SK-N-SH (cell line): ENCODE results near the gene NPAS1. TPM values are rescaled to one million over a fixed set of nuclear protein-coding genes. Genes with fewer than 3 reads are reported as not detected.

Experiments used
- CTCF ChIA-PET: fragments of 300-600, 350-600 bp; formaldehyde crosslinking; extraction: SDS; loops from one replicate; lab custom pipeline; 2021; lab: Yijun Ruan, JAX
- POLR2A ChIA-PET: fragments of 350-600 bp; sonication (Branson Sonifier 250); formaldehyde crosslinking; extraction: SDS; loops from one replicate; lab custom pipeline; 2020; ENCODE audit warnings: antibody characterized with exemption, inconsistent platforms; lab: Yijun Ruan, JAX
- DNase-seq: peaks from one replicate; pipeline ENCODE4 v3.0.0; 2012
- H2AFZ ChIP-seq: fragments of 200-600 bp; sonication (generic); 2 replicates; pipeline ENCODE4 v1.8.1; 2016; ENCODE audit warnings: antibody characterized with exemption, mild to moderate bottlenecking, low read depth
- H3F3A ChIP-seq: fragments of 200-600 bp; sonication (generic); replicated peaks from 2 replicates; pipeline ENCODE3; 2016; ENCODE audit warnings: antibody characterized with exemption, mild to moderate bottlenecking; ENCODE audit not compliant: insufficient read depth
- H3K27ac ChIP-seq, 2 experiments: fragments of 200-500 bp in 1 of 2; fragments of 200-600 bp in 1 of 2; sonication (Bioruptor generic) in 1 of 2; sonication (generic), shearing (Covaris generic) in 1 of 2; 2 replicates each; pipeline versions ENCODE4 v1.5.1 to v1.6.1; 2014 to 2016; ENCODE audit warnings: low read depth in 2 of 2, inconsistent platforms in 1 of 2, low read length in 1 of 2, mild to moderate bottlenecking in 1 of 2, mixed read lengths in 1 of 2
- H3K27me3 ChIP-seq: fragments of 200-600 bp; sonication (generic), shearing (Covaris generic); 2 replicates; pipeline ENCODE4 v1.6.1; 2016; ENCODE audit warnings: mixed run types; ENCODE audit not compliant: insufficient read depth
- H3K36me3 ChIP-seq, 2 experiments: fragments of 200-500 bp in 1 of 2; fragments of 200-600 bp in 1 of 2; sonication (Bioruptor generic) in 1 of 2; sonication (generic) in 1 of 2; replicated peaks in 1 of 2; 2 replicates each; pipeline versions ENCODE3 to v1.5.1; 2014 to 2016; ENCODE audit warnings: low read length in 1 of 2, mild to moderate bottlenecking in 1 of 2; ENCODE audit not compliant: insufficient read depth in 2 of 2, control insufficient read depth in 1 of 2
- H3K4me1 ChIP-seq, 2 experiments: fragments of 200-500 bp in 1 of 2; fragments of 200-600 bp in 1 of 2; sonication (Bioruptor generic) in 1 of 2; sonication (generic), shearing (Covaris generic) in 1 of 2; 2 replicates each; pipeline versions ENCODE4 v1.5.1 to v1.6.1; 2014 to 2016; ENCODE audit warnings: low read depth in 1 of 2, low read length in 1 of 2, mixed run types in 1 of 2; ENCODE audit not compliant: insufficient read depth in 2 of 2, control insufficient read depth in 1 of 2
- H3K4me2 ChIP-seq: fragments of 200-600 bp; sonication (generic), shearing (Covaris generic); 2 replicates; pipeline ENCODE4 v1.6.1; 2017; ENCODE audit warnings: mixed run types
- H3K4me3 ChIP-seq, 2 experiments: fragments of 200-500 bp in 1 of 2; fragments of 200-600 bp in 1 of 2; sonication (Bioruptor generic) in 1 of 2; sonication (generic), shearing (Covaris generic) in 1 of 2; 2 replicates each; pipeline versions ENCODE4 v1.5.1 to v1.8.1; 2014 to 2016; ENCODE audit warnings: low read depth in 2 of 2, inconsistent platforms in 1 of 2, low read length in 1 of 2, mild to moderate bottlenecking in 1 of 2, mixed read lengths in 1 of 2, moderate library complexity in 1 of 2
- H3K79me2 ChIP-seq: fragments of 200-600 bp; sonication (generic); 2 replicates; pipeline ENCODE4 v1.8.1; 2017; ENCODE audit warnings: mild to moderate bottlenecking; ENCODE audit not compliant: insufficient read depth
- H3K9ac ChIP-seq: fragments of 200-600 bp; sonication (generic); 2 replicates; pipeline ENCODE4 v1.6.1; 2017; ENCODE audit warnings: mixed run types
- H3K9me2 ChIP-seq: fragments of 200-600 bp; sonication (generic); 2 replicates; pipeline ENCODE4 v1.6.1; 2017; ENCODE audit warnings: mixed run types
- H3K9me3 ChIP-seq: fragments of 200-600 bp; sonication (generic); 2 replicates; pipeline ENCODE4 v1.6.1; 2017; ENCODE audit warnings: mixed run types, mild to moderate bottlenecking, moderate library complexity
- H4K20me1 ChIP-seq: fragments of 200-600 bp; sonication (generic); 2 replicates; pipeline ENCODE4 v1.6.1; 2017; ENCODE audit warnings: mild to moderate bottlenecking, mixed run types; ENCODE audit not compliant: insufficient read depth
- CHD2 ChIP-seq: fragments of 150-350 bp; IDR thresholded peaks from 2 replicates; pipeline ENCODE4 v1.6.1; 2018; ENCODE audit warnings: low read length; ENCODE audit not compliant: partially characterized antibody
- CTCF ChIP-seq: fragments of 200-600 bp; sonication (generic); IDR thresholded peaks from 2 replicates; pipeline ENCODE4 v1.6.1; 2017; ENCODE audit warnings: antibody characterized with exemption, mild to moderate bottlenecking, moderate library complexity
- EP300 ChIP-seq, 2 experiments: IDR thresholded peaks; 2 replicates each; pipeline versions ENCODE4 v1.4.0 to v1.6.1; 2012; ENCODE audit warnings: borderline replicate concordance in 1 of 2, low read depth in 1 of 2, low read length in 1 of 2
- EZH2phosphoT487 ChIP-seq: fragments of 200-600 bp; sonication (generic); IDR thresholded peaks from 2 replicates; pipeline ENCODE4 v1.6.1; 2017; ENCODE audit warnings: low read depth, mixed run types, mild to moderate bottlenecking, antibody characterized with exemption, moderate library complexity, borderline replicate concordance
- FOXM1 ChIP-seq: IDR thresholded peaks from 2 replicates; pipeline ENCODE4 v1.4.0; 2012; ENCODE audit warnings: low read depth, mild to moderate bottlenecking
- JUND ChIP-seq: IDR thresholded peaks from 2 replicates; pipeline ENCODE4 v1.4.0; 2012
- MAX ChIP-seq: IDR thresholded peaks from 2 replicates; pipeline ENCODE4 v1.4.0; 2012; ENCODE audit warnings: low read depth
- MEF2A ChIP-seq: IDR thresholded peaks from 2 replicates; pipeline ENCODE4 v1.4.0; 2012; ENCODE audit warnings: low read depth, borderline replicate concordance
- RCOR1 ChIP-seq: fragments of 150-350 bp; IDR thresholded peaks from 2 replicates; pipeline ENCODE4 v1.6.1; 2017; ENCODE audit warnings: antibody characterized with exemption, low read length
- RXRA ChIP-seq: IDR thresholded peaks from 2 replicates; pipeline ENCODE4 v1.4.0; 2012; ENCODE audit warnings: low read depth, mild to moderate bottlenecking, borderline replicate concordance
- TAF1 ChIP-seq: IDR thresholded peaks from 2 replicates; pipeline ENCODE4 v1.6.1; 2012; ENCODE audit warnings: low read depth, mild to moderate bottlenecking, low read length, moderate library complexity, borderline replicate concordance
- TCF12 ChIP-seq: IDR thresholded peaks from 2 replicates; pipeline ENCODE4 v1.4.0; 2012
- USF2 ChIP-seq: fragments of 150-350 bp; IDR thresholded peaks from 2 replicates; pipeline ENCODE4 v1.6.1; 2017; ENCODE audit warnings: antibody characterized with exemption, low read length, low read depth, borderline replicate concordance
- YY1 ChIP-seq: IDR thresholded peaks from 2 replicates; pipeline ENCODE4 v1.4.0; 2012; ENCODE audit warnings: low read depth, mild to moderate bottlenecking
- ZBTB33 ChIP-seq: IDR thresholded peaks from 2 replicates; pipeline ENCODE4 v1.4.0; 2012; ENCODE audit warnings: low read depth, borderline replicate concordance
- WGBS: methylation state at CpG from one replicate; pipeline ENCODE4 v1.1.6; 2017; ENCODE audit warnings: low lambda C conversion rate; 5-methylcytosine and 5-hydroxymethylcytosine counted together
- polyA plus RNA-seq, 3 experiments: library from polyadenylated mRNA; depleted of rRNA; stranded (reverse); fragments of >200 nt; gene quantifications; 2 replicates each; pipeline ENCODE4 v1.2.3, GENCODE V29; 2012

Gene NPAS1
- polyA plus RNA-seq, 1 of the 3 experiments (the other 2 are of a cell fraction): 1.1 TPM

- Histone ChIP-seq H3K9me3 (no peaks in the 10 kb centered on the region), H3K27me3 (no peaks in the 10 kb centered on the region), H3K9me2 (no peaks in the 10 kb centered on the region), H2AFZ (no peak overlapping the region), H3K79me2 (no peaks in the 10 kb centered on the region), H4K20me1 (peaks cover 6% of the 10 kb centered on the region; the same call in 1 of the 2 replicates), H3K4me2 (no peak overlapping the region), H3K9ac (no peak overlapping the region), H3K27ac (peak overlapping the region in 1 of 2 experiments; percentile 34; a peak in 1 of 4 replicates), H3K4me1 (peaks cover 0 to 9% of the 10 kb centered on the region in 2 experiments; a peak in 1 of 4 replicates), H3F3A (peaks cover 7% of the 10 kb centered on the region), H3K4me3 (peak overlapping the region in 1 of 2 experiments; percentile 17; a peak in 1 of 4 replicates), H3K36me3 (peaks cover 0 to 34% of the 10 kb centered on the region in 2 experiments)
- WGBS: 70% methylated on average over 41 of the region's 51 CpGs
- ChIA-PET POLR2A (interaction anchor here (0.7 kb wide), 1 partner anchor 137 kb away, joined by 3 read pairs; no protein-coding TSS in a partner anchor), CTCF (interaction anchor here (0.7 to 5.8 kb wide), 7 partner anchors 9 to 989 kb away, joined by 3 to 49 read pairs (median 3); no protein-coding TSS in a partner anchor)
- DNase-seq: peak; percentile 83
- TF ChIP-seq JUND (no peak), FOXM1 (no peak), RCOR1 (no peak), TAF1 (no peak), YY1 (no peak), TCF12 (no peak), EP300 (IDR thresholded peaks at IDR 0.05; ENCODE audit: borderline replicate concordance in 1 of 2, low read depth in 1 of 2, low read length in 1 of 2) (no peak), CTCF (no peak)
These were observed 15.8 kb upstream of the NPAS1 start for GRCh38 chr19:47003611-47004465.

GRCh38 chr19:47005164-47005641, 14.4 kb upstream of the NPAS1 start:
- Histone ChIP-seq H3K27ac (no peak overlapping the region), H2AFZ (no peak overlapping the region), H3K36me3 (peaks cover 0 to 21% of the 10 kb centered on the region in 2 experiments), H3K79me2 (no peaks in the 10 kb centered on the region), H3K9me3 (no peaks in the 10 kb centered on the region), H3K9ac (no peak overlapping the region), H3F3A (peaks cover 7% of the 10 kb centered on the region), H3K9me2 (no peaks in the 10 kb centered on the region), H3K4me3 (no peak overlapping the region), H3K27me3 (no peaks in the 10 kb centered on the region), H4K20me1 (peaks cover 6% of the 10 kb centered on the region; the same call in 1 of the 2 replicates), H3K4me2 (no peak overlapping the region), H3K4me1 (peaks cover 0 to 9% of the 10 kb centered on the region in 2 experiments; a peak in 1 of 4 replicates)
- 91% methylated on average over 15 of the region's 15 CpGs for WGBS
- ChIA-PET CTCF (interaction anchor here (5.8 kb wide), 1 partner anchor 14 kb away, joined by 49 read pairs; no protein-coding TSS in a partner anchor), POLR2A (no interaction called here)
- DNase-seq: no peak
- TF ChIP-seq TCF12 (no peak), RXRA (no peak), CTCF (no peak), RCOR1 (no peak), ZBTB33 (no peak), USF2 (no peak), MEF2A (no peak), MAX (no peak), EZH2phosphoT487 (no peak), JUND (no peak), CHD2 (no peak)
